Activated CD4-positive, alpha-beta T cell treated with anti-CD3 and anti-CD28 coated beads, Interleukin-2, amount 10 ng/mL, durations not matched to agents 7 days and 5 days (primary cell): Measurements from ENCODE around the gene JCHAIN. TPM values are rescaled to one million over a fixed set of nuclear protein-coding genes. Genes with fewer than 3 reads are reported as not detected.
"Not testable (repeated sequence)": the region's sequence is repeated elsewhere in the genome, so short reads cannot be mapped to it uniquely, and the experiment has no call there.

ENCODE experiments used
- CTCF ChIA-PET: fragments of 350-600 bp; sonication (Branson Sonifier 250); formaldehyde crosslinking; loops from one replicate; lab custom pipeline; 2021; ENCODE audit warnings: antibody characterized with exemption; lab: Charles Lee
- POLR2A ChIA-PET: fragments of 350-600 bp; sonication (Branson Sonifier 250); formaldehyde crosslinking; loops from one replicate; lab custom pipeline; 2021; ENCODE audit warnings: antibody characterized with exemption; lab: Charles Lee
- DNase-seq: peaks from one replicate; pipeline ENCODE4 v3.0.0-alpha.2; 2020
- H3K27ac Mint-ChIP-seq: one replicate; pipeline ENCODE4 v1.8.0; 2021; ENCODE audit warnings: mild to moderate bottlenecking, moderate library complexity, mixed read lengths
- H3K27me3 Mint-ChIP-seq: one replicate; pipeline ENCODE4 v1.8.0; 2021; ENCODE audit warnings: mixed read lengths
- H3K36me3 Mint-ChIP-seq: one replicate; pipeline ENCODE4 v1.8.0; 2021; ENCODE audit warnings: low read depth, mixed read lengths
- H3K4me1 Mint-ChIP-seq: one replicate; pipeline ENCODE4 v1.8.0; 2021; ENCODE audit warnings: mixed read lengths
- H3K4me3 Mint-ChIP-seq: one replicate; pipeline ENCODE4 v1.8.0; 2021; ENCODE audit warnings: mild to moderate bottlenecking, moderate library complexity, mixed read lengths
- H3K9me3 Mint-ChIP-seq: one replicate; pipeline ENCODE4 v1.8.0; 2021; ENCODE audit warnings: mixed read lengths
- total RNA-seq, 2 experiments: library from RNA; stranded (reverse); gene quantifications; one replicate each; pipeline ENCODE4 v1.2.3, GENCODE V29; 2021

Gene JCHAIN
- total RNA-seq, 2 experiments from 2014 or later: 0.23 TPM; not detected in 1

- DNase-seq: peak; percentile 26
- ChIA-PET POLR2A (interaction anchor here (1.1 kb wide), 1 partner anchor 16 kb away, joined by 4 read pairs; no protein-coding TSS in a partner anchor), CTCF (interaction anchor here (1.0 to 2.4 kb wide), 6 partner anchors 14 to 56 kb away, joined by 3 to 12 read pairs (median 5); partner anchors contain the start of gene UTP3)
- no peaks in the 10 kb centered on the region for H3K36me3 Mint-ChIP-seq
- no peaks in the 10 kb centered on the region for H3K9me3 Mint-ChIP-seq
- peaks cover 36% of the 10 kb centered on the region for H3K4me1 Mint-ChIP-seq
- H3K27ac Mint-ChIP-seq: no peak overlapping the region
- peak overlapping the region; percentile 89 for H3K4me3 Mint-ChIP-seq
- H3K27me3 Mint-ChIP-seq: no peaks in the 10 kb centered on the region
These were observed 38.5 kb upstream of the JCHAIN start for GRCh38 chr4:70704931-70705182.

- Mint-ChIP-seq H3K4me1 (peaks cover 34% of the 10 kb centered on the region), H3K27me3 (no peaks in the 10 kb centered on the region), H3K27ac (peak overlapping the region; percentile 94), H3K36me3 (no peaks in the 10 kb centered on the region), H3K4me3 (peak overlapping the region; percentile 89), H3K9me3 (no peaks in the 10 kb centered on the region)
- DNase-seq: peak; percentile 53
- CTCF ChIA-PET: interaction anchor here (0.6 to 2.4 kb wide), 13 partner anchors 8 to 1382 kb away, joined by 3 to 12 read pairs (median 4); partner anchors contain the start of genes RUFY3 and UTP3
- POLR2A ChIA-PET: interaction anchor here (1.0 to 1.1 kb wide), 2 partner anchors 15 to 30 kb away, joined by 3 to 4 read pairs; no protein-coding TSS in a partner anchor
These were observed 38.1 kb upstream of the JCHAIN start for GRCh38 chr4:70704215-70704930.

- H3K36me3 Mint-ChIP-seq: no peaks in the 10 kb centered on the region
- DNase-seq: no peak
- ChIA-PET CTCF (interaction anchor here (0.6 to 2.3 kb wide), 9 partner anchors 9 to 1381 kb away, joined by 3 to 12 read pairs (median 4); partner anchors contain the start of genes RUFY3 and UTP3), POLR2A (interaction anchor here (1.0 kb wide), 1 partner anchor 31 kb away, joined by 3 read pairs; no protein-coding TSS in a partner anchor)
- H3K4me3 Mint-ChIP-seq: peak overlapping the region; percentile 89
- H3K9me3 Mint-ChIP-seq: no peaks in the 10 kb centered on the region
- H3K27me3 Mint-ChIP-seq: no peaks in the 10 kb centered on the region
- H3K27ac Mint-ChIP-seq: peak overlapping the region; percentile 94
- H3K4me1 Mint-ChIP-seq: peaks cover 33% of the 10 kb centered on the region
These were observed 37.4 kb upstream of the JCHAIN start for GRCh38 chr4:70703619-70704214.

GRCh38 chr4:70702592-70702991 lies 36.3 kb upstream of the JCHAIN start:
- peaks cover 33% of the 10 kb centered on the region for H3K4me1 Mint-ChIP-seq
- DNase-seq, H3K27me3 Mint-ChIP-seq, H3K36me3 Mint-ChIP-seq, H3K9me3 Mint-ChIP-seq, H3K4me3 Mint-ChIP-seq, POLR2A ChIA-PET, H3K27ac Mint-ChIP-seq: not testable (repeated sequence)
- CTCF ChIA-PET: interaction anchor here (0.7 to 2.0 kb wide), 2 partner anchors 9 to 32 kb away, joined by 3 to 9 read pairs; no protein-coding TSS in a partner anchor

GRCh38 chr4:70701271-70701670 lies 35.0 kb upstream of the JCHAIN start:
- no peak overlapping the region for H3K4me3 Mint-ChIP-seq
- no peaks in the 10 kb centered on the region for H3K36me3 Mint-ChIP-seq
- no peak for DNase-seq
- no peak overlapping the region for H3K27ac Mint-ChIP-seq
- H3K27me3 Mint-ChIP-seq: no peaks in the 10 kb centered on the region
- ChIA-PET POLR2A (no interaction called here), CTCF (interaction anchor here (1.1 to 1.2 kb wide), 2 partner anchors 9 to 12 kb away, joined by 3 to 4 read pairs; partner anchors contain the start of gene UTP3)
- no peaks in the 10 kb centered on the region for H3K9me3 Mint-ChIP-seq
- peaks cover 23% of the 10 kb centered on the region for H3K4me1 Mint-ChIP-seq

- no peaks in the 10 kb centered on the region for H3K27me3 Mint-ChIP-seq
- POLR2A ChIA-PET: no interaction called here
- no peak for DNase-seq
These were observed 34.4 kb upstream of the JCHAIN start for GRCh38 chr4:70700712-70701111.

GRCh38 chr4:70698435-70698834 lies 32.1 kb upstream of the JCHAIN start:
- H3K9me3 Mint-ChIP-seq, POLR2A ChIA-PET, H3K27ac Mint-ChIP-seq, H3K27me3 Mint-ChIP-seq, H3K36me3 Mint-ChIP-seq, H3K4me3 Mint-ChIP-seq, DNase-seq, H3K4me1 Mint-ChIP-seq: not testable (repeated sequence)
- CTCF ChIA-PET: interaction anchor here (0.6 kb wide), 1 partner anchor 329 kb away, joined by 3 read pairs; no protein-coding TSS in a partner anchor

More at GRCh38 chr4:70700712-70701111, 34.4 kb upstream of the JCHAIN start:
- no peaks in the 10 kb centered on the region for H3K36me3 Mint-ChIP-seq
- no peaks in the 10 kb centered on the region for H3K9me3 Mint-ChIP-seq
- H3K4me3 Mint-ChIP-seq: no peak overlapping the region
- CTCF ChIA-PET: interaction anchor here (1.1 to 1.2 kb wide), 2 partner anchors 9 to 12 kb away, joined by 3 to 4 read pairs; partner anchors contain the start of gene UTP3
- H3K27ac Mint-ChIP-seq: no peak overlapping the region
- H3K4me1 Mint-ChIP-seq: peaks cover 17% of the 10 kb centered on the region

- H3K4me3 Mint-ChIP-seq, H3K9me3 Mint-ChIP-seq, DNase-seq, H3K27me3 Mint-ChIP-seq, POLR2A ChIA-PET, H3K27ac Mint-ChIP-seq: not testable (repeated sequence)
- H3K36me3 Mint-ChIP-seq: peaks cover 24% of the 10 kb centered on the region
- peaks cover 21% of the 10 kb centered on the region for H3K4me1 Mint-ChIP-seq
- CTCF ChIA-PET: interaction anchor here (1.1 to 2.0 kb wide), 2 partner anchors 9 kb away, joined by 3 to 9 read pairs; no protein-coding TSS in a partner anchor
These were observed 28.3 kb upstream of the JCHAIN start for GRCh38 chr4:70694633-70695032.

GRCh38 chr4:70691661-70692060 lies 25.4 kb upstream of the JCHAIN start:
- Mint-ChIP-seq H3K36me3 (peaks cover 36% of the 10 kb centered on the region), H3K9me3 (no peaks in the 10 kb centered on the region), H3K4me3 (peak overlapping the region; percentile 62), H3K27me3 (no peaks in the 10 kb centered on the region), H3K27ac (peak overlapping the region; percentile 9), H3K4me1 (peaks cover 36% of the 10 kb centered on the region)
- POLR2A ChIA-PET: no interaction called here
- DNase-seq: no peak
- CTCF ChIA-PET: interaction anchor here (0.6 to 1.5 kb wide), 4 partner anchors 9 to 162 kb away, joined by 3 to 4 read pairs (median 4); no protein-coding TSS in a partner anchor

GRCh38 chr4:70688795-70689231 lies 22.5 kb upstream of the JCHAIN start:
- Mint-ChIP-seq H3K4me1 (peaks cover 43% of the 10 kb centered on the region), H3K27ac (peak overlapping the region; percentile 91), H3K36me3 (peaks cover 34% of the 10 kb centered on the region), H3K9me3 (no peaks in the 10 kb centered on the region), H3K4me3 (peak overlapping the region; percentile 94), H3K27me3 (no peaks in the 10 kb centered on the region)
- DNase-seq: peak; percentile 14
- ChIA-PET POLR2A (interaction anchor here (0.7 to 1.0 kb wide), 2 partner anchors 16 to 46 kb away, joined by 3 to 4 read pairs; no protein-coding TSS in a partner anchor), CTCF (interaction anchor here (0.7 to 1.9 kb wide), 9 partner anchors 8 to 215 kb away, joined by 3 to 12 read pairs (median 4); no protein-coding TSS in a partner anchor)

- Mint-ChIP-seq H3K9me3 (no peaks in the 10 kb centered on the region), H3K27ac (peak within 1 kb of the TSS; percentile 91), H3K4me3 (peak within 1 kb of the TSS; percentile 94), H3K27me3 (no peaks in the 10 kb centered on the region), H3K4me1 (peaks cover 45% of the 10 kb centered on the region), H3K36me3 (peaks cover 31% of the 10 kb centered on the region)
- CTCF ChIA-PET: interaction anchor here (0.7 to 1.9 kb wide), 9 partner anchors 9 to 148 kb away, joined by 3 to 12 read pairs (median 4); no protein-coding TSS in a partner anchor
- POLR2A ChIA-PET: no interaction called here
- DNase-seq: peak; percentile 93
These were observed 21.8 kb upstream of the JCHAIN start, which contains the start of gene UTP3 for GRCh38 chr4:70687821-70688794. UTP3 (plus strand) TSS chr4:70688532; CDS start chr4:70688678, 146 bp downstream.
